Measurements from ENCODE around the gene SPG11. TPM values are rescaled to one million over a fixed set of nuclear protein-coding genes. Genes with fewer than 3 reads are reported as not detected.
A peak's percentile ranks its signal among the peaks of the same experiment; 100 is the strongest.

SPG11 gene
- total and polyA plus RNA-seq, 2 donors from 2014 or later = 35.3 to 100 TPM

DNA sequence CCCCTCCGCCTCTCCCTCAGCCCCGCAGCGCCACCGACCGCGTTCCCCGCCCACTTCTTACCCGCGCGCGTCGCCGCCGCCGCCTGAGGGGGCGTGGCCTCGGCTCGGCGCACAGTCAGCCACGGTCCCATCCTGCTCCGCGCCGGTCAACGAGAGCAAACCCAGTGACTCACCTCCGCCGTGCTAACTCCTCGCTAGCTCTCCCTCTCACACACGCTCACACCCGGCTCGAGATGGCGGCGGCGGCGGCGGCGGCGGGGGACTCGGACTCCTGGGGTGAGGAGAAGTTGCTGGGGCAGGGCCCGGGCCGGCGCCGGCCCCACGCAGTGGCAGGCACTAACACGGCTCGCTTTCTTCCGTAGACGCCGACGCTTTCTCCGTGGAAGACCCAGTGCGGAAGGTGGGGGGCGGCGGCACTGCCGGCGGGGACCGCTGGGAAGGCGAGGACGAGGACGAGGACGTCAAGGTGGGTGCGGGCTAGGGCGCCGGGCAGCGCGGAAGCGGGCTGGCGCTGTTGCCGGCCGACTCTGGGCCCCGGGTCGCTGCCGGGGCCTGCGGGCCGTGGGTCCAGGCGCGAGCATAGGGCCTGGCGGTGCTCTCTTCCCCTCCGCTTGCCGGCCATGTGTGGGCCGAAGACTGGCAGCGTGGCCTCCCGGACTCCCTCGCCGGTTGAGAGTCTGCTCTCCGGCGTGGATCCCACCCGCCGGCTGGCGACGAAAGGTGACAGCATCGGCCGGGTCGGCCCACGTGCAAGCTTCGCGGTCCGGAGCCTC lies 126.3 kb downstream of the SPG11 start, which contains the start of gene EIF3J:
EIF3J (plus strand) TSS at position 186 of the 773 bp plus-strand sequence; CDS start at position 234, 48 bp downstream.
- Histone ChIP-seq H3K9me3 (ENCODE audit: control insufficient read depth in 2 of 3, insufficient read depth in 1 of 3, low read length in 3 of 3) (no peaks in the 10 kb centered on the region), H3K4me3 (ENCODE audit: low read length in 3 of 3) (peak within 1 kb of the TSS; percentile 84 to 87 (median 86)), H3K4me1 (ENCODE audit: control insufficient read depth in 2 of 3, insufficient read depth in 2 of 3, low read depth in 1 of 3, low read length in 3 of 3) (peaks cover 0 to 19% (median 13%) of the 10 kb centered on the region in 3 donors), H3K27ac (ENCODE audit: low read depth in 2 of 2, low read length in 2 of 2) (peak within 1 kb of the TSS; percentile 93 to 97), H3K9ac (ENCODE audit: low read length in 3 of 3) (peak within 1 kb of the TSS; percentile 86 to 95 (median 91)), H3K36me3 (ENCODE audit: control insufficient read depth in 2 of 3, insufficient read depth in 3 of 3, low read length in 3 of 3) (no peaks in the 10 kb centered on the region), H3K27me3 (ENCODE audit: control insufficient read depth, insufficient read depth, low read length) (no peaks in the 10 kb centered on the region)
- FAIRE-seq (no peak), DNase-seq (peak; percentile 96 to 98 (median 98))
- intact Hi-C loops (cut with DNase I) = no loop called here
- TF ChIP-seq, protein P1, sequence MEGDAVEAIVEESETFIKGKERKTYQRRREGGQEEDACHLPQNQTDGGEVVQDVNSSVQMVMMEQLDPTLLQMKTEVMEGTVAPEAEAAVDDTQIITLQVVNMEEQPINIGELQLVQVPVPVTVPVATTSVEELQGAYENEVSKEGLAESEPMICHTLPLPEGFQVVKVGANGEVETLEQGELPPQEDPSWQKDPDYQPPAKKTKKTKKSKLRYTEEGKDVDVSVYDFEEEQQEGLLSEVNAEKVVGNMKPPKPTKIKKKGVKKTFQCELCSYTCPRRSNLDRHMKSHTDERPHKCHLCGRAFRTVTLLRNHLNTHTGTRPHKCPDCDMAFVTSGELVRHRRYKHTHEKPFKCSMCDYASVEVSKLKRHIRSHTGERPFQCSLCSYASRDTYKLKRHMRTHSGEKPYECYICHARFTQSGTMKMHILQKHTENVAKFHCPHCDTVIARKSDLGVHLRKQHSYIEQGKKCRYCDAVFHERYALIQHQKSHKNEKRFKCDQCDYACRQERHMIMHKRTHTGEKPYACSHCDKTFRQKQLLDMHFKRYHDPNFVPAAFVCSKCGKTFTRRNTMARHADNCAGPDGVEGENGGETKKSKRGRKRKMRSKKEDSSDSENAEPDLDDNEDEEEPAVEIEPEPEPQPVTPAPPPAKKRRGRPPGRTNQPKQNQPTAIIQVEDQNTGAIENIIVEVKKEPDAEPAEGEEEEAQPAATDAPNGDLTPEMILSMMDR (IDR thresholded peaks at IDR 0.05; ENCODE audit: borderline replicate concordance, extremely low read depth, insufficient read depth) = no peak

DNA sequence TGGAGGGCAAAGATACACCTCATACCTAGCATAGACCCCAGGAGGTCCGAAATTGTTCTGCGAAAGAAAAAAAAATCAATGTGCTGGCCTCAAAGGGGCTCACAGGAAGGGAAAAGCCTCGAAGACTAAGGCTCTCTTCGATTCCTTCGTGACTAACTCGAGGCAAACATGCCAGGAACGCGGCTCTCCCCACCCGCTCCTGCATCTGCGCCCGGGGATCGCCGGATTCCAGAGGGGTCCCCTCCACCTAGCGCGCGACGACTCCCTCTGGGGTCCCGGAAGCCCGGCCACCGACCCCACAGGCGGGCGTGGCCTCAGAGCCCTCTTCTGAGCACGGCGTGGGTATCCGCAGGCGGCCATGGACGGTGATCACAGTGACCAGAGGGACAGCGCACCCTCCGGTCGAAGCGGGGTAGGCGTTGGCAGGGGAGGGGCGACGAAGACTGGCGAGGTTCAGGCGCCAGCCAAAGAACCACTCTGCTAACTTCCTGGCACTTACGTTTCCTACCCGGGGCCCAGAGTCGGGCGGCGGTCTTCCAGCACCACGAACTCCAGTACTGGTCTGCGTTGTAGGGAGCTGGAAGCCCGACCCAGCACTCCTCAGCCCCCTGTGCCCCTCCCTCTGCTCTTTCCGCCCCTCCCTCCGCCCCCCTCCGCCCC lies 127.0 kb downstream of the SPG11 start:
- DNase-seq (peak in 3 of 5 donors; percentile 94 to 96 (median 95)), FAIRE-seq (no peak)
- no peaks in the 10 kb centered on the region for H3K27me3 ChIP-seq (ENCODE audit: control insufficient read depth, insufficient read depth, low read length)
- peak overlapping the region; percentile 78 to 95 (median 91) for H3K9ac ChIP-seq (ENCODE audit: low read length in 3 of 3)
- H3K4me1 ChIP-seq (ENCODE audit: control insufficient read depth in 2 of 3, insufficient read depth in 2 of 3, low read depth in 1 of 3, low read length in 3 of 3) = peaks cover 0 to 18% (median 9%) of the 10 kb centered on the region in 3 donors
- H3K27ac ChIP-seq (ENCODE audit: low read depth in 2 of 2, low read length in 2 of 2) = peak overlapping the region; percentile 93 to 97
- intact Hi-C loops (cut with DNase I) = no loop called here
- H3K36me3 ChIP-seq (ENCODE audit: control insufficient read depth in 2 of 3, insufficient read depth in 3 of 3, low read length in 3 of 3) = no peaks in the 10 kb centered on the region
- H3K4me3 ChIP-seq (ENCODE audit: low read length in 3 of 3) = peak overlapping the region; percentile 68 to 86 (median 72)
- H3K9me3 ChIP-seq (ENCODE audit: control insufficient read depth in 2 of 3, insufficient read depth in 1 of 3, low read length in 3 of 3) = no peaks in the 10 kb centered on the region
- TF ChIP-seq, protein P1 (IDR thresholded peaks at IDR 0.05; ENCODE audit: borderline replicate concordance, extremely low read depth, insufficient read depth) = peak; percentile 39

DNA sequence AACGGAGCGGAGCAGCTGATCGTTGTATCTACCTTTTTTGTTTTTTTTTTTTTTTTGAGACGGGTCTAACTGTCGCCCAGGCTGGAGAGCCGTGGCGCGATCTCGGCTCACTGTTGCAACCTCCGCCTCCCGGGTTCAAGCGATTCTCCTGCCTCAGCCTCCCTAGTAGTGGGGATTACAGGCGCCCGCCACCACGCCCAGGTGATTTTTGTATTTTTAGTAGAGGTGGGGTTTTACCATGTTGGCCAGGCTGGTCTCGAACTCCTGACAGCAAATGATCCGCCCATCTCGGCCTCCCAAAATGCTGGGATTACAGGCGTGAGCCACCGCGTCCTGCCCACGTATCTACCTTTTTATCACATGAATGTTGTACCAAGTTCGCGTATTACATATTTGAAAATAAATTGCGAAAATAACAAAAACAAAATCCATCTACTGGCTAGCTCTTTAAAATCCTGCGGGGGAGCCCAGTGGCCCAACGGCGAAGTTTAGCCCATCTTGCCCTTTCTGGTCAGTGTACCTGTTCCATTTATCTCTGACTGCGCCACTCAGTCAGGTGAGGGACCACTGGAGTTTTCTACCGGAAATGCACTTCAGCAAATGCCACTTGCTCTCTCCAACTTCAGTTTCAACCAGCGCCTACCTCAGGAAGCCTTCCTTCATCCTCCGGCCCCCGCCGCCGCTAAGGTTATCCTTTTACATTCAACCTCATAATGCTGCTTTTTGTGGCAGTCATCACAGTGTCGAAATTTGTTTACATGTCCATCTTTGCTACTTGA lies 127.8 kb downstream of the SPG11 start:
- Histone ChIP-seq H3K4me1 (ENCODE audit: control insufficient read depth in 2 of 3, insufficient read depth in 2 of 3, low read depth in 1 of 3, low read length in 3 of 3) (peaks cover 0 to 16% (median 7%) of the 10 kb centered on the region in 3 donors), H3K9ac (ENCODE audit: low read length in 3 of 3) (peak overlapping the region; percentile 78 to 95 (median 91)), H3K27me3 (ENCODE audit: control insufficient read depth, insufficient read depth, low read length) (no peaks in the 10 kb centered on the region), H3K4me3 (ENCODE audit: low read length in 3 of 3) (peak overlapping the region; percentile 68 to 86 (median 72)), H3K36me3 (ENCODE audit: control insufficient read depth in 2 of 3, insufficient read depth in 3 of 3, low read length in 3 of 3) (no peaks in the 10 kb centered on the region), H3K27ac (ENCODE audit: low read depth in 2 of 2, low read length in 2 of 2) (peak overlapping the region; percentile 93 to 97), H3K9me3 (ENCODE audit: control insufficient read depth in 2 of 3, insufficient read depth in 1 of 3, low read length in 3 of 3) (no peaks in the 10 kb centered on the region)
- peak in 3 of 5 donors; percentile 50 to 73 (median 72) for DNase-seq
- no peak for FAIRE-seq
- TF ChIP-seq, protein P1 (IDR thresholded peaks at IDR 0.05; ENCODE audit: borderline replicate concordance, extremely low read depth, insufficient read depth) = no peak
- intact Hi-C loops (cut with DNase I) = no loop called here
